GM12801 (cell line): Measurements from ENCODE around the gene ARHGEF6.

ENCODE experiments used
- CTCF ChIP-seq: IDR thresholded peaks from one replicate; pipeline ENCODE4 v1.5.1; 2011; ENCODE audit warnings: control low read depth; ENCODE audit not compliant: insufficient read length; ENCODE audit errors: extremely low read depth

The ARHGEF6 gene

GRCh38 chrX:136647677-136648360, 132.9 kb downstream of the ARHGEF6 start, which contains the start of gene CD40LG:
TSS of gene CD40LG (plus strand) at chrX:136648158. CDS start at chrX:136648249, 91 bp downstream.
- TF ChIP-seq CTCF = no peak

DNA sequence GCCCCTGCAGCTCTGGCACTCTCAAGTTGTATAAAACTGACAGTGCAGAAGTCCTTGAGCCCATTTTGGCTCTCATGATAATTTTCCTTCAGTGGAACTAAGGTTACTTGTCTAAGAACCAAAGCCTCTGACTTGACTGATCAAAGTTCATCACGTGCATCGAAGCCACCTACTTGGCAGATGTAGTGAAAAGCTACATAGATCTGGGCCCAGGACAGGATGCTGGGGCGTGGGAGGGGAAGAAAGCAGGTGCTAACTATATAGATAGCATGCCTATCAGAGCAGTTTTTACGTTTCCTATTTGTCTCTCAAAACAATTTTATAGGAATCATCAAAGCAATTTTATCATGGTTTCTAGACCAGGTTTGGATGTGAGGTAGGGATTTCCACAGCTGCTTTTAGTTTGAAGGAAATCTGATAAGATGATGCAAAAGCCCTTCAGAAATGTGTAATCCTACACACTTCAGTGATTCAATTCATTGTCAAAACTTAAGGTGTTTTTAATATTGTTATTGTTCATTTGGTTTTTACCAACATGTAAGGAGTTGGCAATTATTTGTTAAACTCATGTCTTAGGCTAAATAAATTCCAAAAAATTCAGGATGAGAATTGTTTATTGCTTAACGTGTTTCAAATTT, 134.0 kb downstream of the ARHGEF6 start:
- TF ChIP-seq CTCF = no peak

GRCh38 chrX:136643243-136643642, 137.5 kb downstream of the ARHGEF6 start:
- no peak for TF ChIP-seq CTCF

DNA sequence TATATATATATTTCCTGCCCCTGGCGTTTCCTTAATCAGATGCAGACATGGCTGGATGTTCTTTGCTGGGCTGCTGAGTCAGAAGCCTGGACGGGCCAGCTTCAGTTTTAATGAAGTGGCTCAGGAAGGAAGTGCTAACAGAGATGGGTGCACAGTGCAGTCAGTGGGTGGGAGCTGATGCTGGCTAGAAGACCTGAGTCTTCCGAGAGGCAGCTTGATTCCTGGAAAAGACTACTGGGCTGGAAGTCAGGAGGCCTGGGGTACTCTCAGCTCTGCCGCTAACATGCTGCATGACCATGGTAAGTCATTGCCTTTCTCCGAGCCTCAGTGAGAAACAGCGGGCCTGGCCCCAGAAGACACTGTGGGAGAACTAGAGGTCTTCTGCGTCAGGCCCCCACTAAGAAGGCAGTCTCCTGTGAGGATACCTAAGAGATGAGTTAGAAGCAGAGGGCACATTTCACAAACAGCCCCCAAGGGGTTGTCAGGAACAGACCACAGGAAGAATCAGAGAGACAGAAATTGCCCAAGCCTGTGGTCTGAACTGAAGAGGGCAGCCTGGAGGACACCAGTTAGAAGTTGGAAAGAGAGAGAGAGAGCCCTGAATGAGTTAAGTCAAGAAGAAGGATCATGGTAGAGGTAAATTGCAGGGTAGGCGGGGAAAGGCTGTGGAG, 141.1 kb downstream of the ARHGEF6 start:
- TF ChIP-seq CTCF = no peak

- TF ChIP-seq CTCF = no peak
Observed at GRCh38 chrX:136636121-136636520, 144.6 kb downstream of the ARHGEF6 start.

DNA sequence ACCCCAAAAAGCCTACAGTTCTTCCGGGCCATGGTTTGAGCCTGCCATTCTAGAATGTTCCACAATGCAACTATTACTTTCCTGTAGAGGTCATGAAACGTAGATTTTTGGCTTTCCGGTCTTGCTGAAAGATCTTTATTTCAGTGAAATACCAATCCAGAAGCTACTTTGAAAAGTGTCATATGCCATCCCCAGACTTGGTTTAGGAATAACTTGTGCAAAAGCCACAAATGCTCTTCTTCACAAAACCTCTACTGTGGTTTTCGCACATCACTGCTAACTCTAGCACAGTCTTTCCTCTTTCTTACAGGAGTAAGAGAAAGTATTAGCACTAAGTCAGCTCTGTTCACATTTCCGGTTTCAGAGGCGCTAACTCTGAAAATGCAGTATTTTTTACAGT, 145.5 kb downstream of the ARHGEF6 start:
- no peak for TF ChIP-seq CTCF

GRCh38 chrX:136630881-136631280, 149.9 kb downstream of the ARHGEF6 start:
- TF ChIP-seq CTCF = no peak
